Prostate gland (tissue), 1 donor: Measurements from ENCODE around the gene DNAH9.

Experiments used
- POLR2A ChIP-seq: fragments of 450-650 bp; IDR thresholded peaks from one replicate; pipeline ENCODE4 v1.6.1; 2016; ENCODE audit warnings: antibody characterized with exemption, mild to moderate bottlenecking
- POLR2AphosphoS5 ChIP-seq: sonication (generic); formaldehyde crosslinking; IDR thresholded peaks from one replicate; pipeline ENCODE4 v1.6.1; 2017; ENCODE audit warnings: antibody characterized with exemption

GRCh38 chr17:11550431-11550830 lies 47.8 kb upstream of the DNAH9 start:
- TF ChIP-seq POLR2A (no peak), POLR2AphosphoS5 (no peak)
